Omental fat pad (tissue), 4 donors: Measurements from ENCODE around the gene DUSP6. TPM values are rescaled to one million over a fixed set of nuclear protein-coding genes. Genes with fewer than 3 reads are reported as not detected.

Source experiments
- ATAC-seq: fragments of 150-250 bp; one replicate; pipeline ENCODE4 v1.9.1; 2016; ENCODE audit warnings: mild to moderate bottlenecking, moderate library complexity; ENCODE audit not compliant: low FRiP score
- DNase-seq: peaks from one replicate; pipeline ENCODE4 v3.0.0-alpha.2; 2019; ENCODE audit warnings: low spot score
- CTCF ChIP-seq, 3 donors: fragments of 450-650 bp; IDR thresholded peaks; one replicate each; pipeline ENCODE4 v1.5.1; 2016 to 2017; ENCODE audit warnings: antibody characterized with exemption in 3 of 3, mild to moderate bottlenecking in 3 of 3, moderate library complexity in 2 of 3
- total RNA-seq, 4 donors: library from RNA; depleted of rRNA; stranded (reverse); fragments of >200 nt; gene quantifications; one replicate each; pipeline ENCODE4 v1.1.0, GENCODE V29; 2016

The DUSP6 gene, protein sequence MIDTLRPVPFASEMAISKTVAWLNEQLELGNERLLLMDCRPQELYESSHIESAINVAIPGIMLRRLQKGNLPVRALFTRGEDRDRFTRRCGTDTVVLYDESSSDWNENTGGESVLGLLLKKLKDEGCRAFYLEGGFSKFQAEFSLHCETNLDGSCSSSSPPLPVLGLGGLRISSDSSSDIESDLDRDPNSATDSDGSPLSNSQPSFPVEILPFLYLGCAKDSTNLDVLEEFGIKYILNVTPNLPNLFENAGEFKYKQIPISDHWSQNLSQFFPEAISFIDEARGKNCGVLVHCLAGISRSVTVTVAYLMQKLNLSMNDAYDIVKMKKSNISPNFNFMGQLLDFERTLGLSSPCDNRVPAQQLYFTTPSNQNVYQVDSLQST
- 100 to 1,000 TPM; 201 to 329 (median 213) TPM for total RNA-seq

- TF ChIP-seq CTCF (IDR thresholded peaks at IDR 0.05): no peak
- ATAC-seq (peak; percentile 80), DNase-seq (peak; percentile 82)
These were observed at the start of gene DUSP6 for GRCh38 chr12:89352492-89353187. DUSP6 (minus strand) TSS chr12:89352501; CDS start chr12:89352039, 462 bp downstream.

DNA sequence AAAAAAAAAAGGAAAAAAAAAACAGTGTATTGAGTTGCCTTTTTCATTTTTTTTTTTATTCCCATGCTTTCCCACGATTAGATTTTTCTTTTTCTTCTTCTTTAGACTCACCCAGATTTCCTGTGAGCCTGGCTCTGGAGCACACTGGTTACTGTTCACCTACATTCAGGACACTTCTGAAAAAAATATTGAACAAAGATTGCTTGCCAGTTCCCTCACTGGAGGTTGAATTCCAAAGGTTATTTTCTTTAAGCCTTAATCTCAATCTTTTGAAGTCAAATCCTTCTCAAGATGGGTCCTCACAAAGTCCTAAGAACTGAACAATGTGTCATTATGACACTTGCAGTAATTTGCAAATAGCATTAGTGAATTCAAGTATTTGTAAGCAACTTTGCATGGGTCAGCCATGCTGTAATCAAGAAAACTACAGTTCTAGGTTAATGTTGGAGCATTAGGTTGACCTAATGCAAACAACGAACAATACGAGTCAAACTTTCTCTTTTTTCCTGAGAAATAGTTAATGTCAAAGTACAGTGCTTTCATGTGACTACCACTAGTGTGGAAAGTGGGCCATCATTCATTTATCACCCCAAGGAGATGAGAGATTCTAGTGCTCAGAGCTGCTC is 49.2 kb upstream of the DUSP6 start:
- DNase-seq: no peak
- no peak for TF ChIP-seq CTCF (IDR thresholded peaks at IDR 0.05)
- no peak for ATAC-seq

- DNase-seq (no peak), ATAC-seq (no peak)
- TF ChIP-seq CTCF (IDR thresholded peaks at IDR 0.05): no peak
These were observed 48.1 kb upstream of the DUSP6 start for GRCh38 chr12:89400415-89400814.

- no peak for TF ChIP-seq CTCF (IDR thresholded peaks at IDR 0.05)
- no peak for DNase-seq
- ATAC-seq: no peak
These were observed 43.4 kb upstream of the DUSP6 start for GRCh38 chr12:89395712-89396111.

- DNase-seq (no peak), ATAC-seq (no peak)
- TF ChIP-seq CTCF (IDR thresholded peaks at IDR 0.05): no peak
These were observed 41.3 kb upstream of the DUSP6 start for GRCh38 chr12:89393551-89394121.

GRCh38 chr12:89392391-89392790 is 40.1 kb upstream of the DUSP6 start:
- ATAC-seq: no peak
- TF ChIP-seq CTCF (IDR thresholded peaks at IDR 0.05): no peak
- no peak for DNase-seq
